K562 (cell line): ENCODE data around the gene GAB2. TPM values are rescaled to one million over a fixed set of nuclear protein-coding genes. Genes with fewer than 3 reads are reported as not detected.

ENCODE experiments used
- C11orf30 ChIP-seq: fragments of 450-650 bp; IDR thresholded peaks from 2 replicates; pipeline ENCODE4 v1.6.1; 2016; ENCODE audit warnings: low read depth, mild to moderate bottlenecking
- MLLT1 ChIP-seq, 2 experiments: fragments of 450-650 bp; IDR thresholded peaks; 2 replicates each; pipeline ENCODE4 v1.6.1; 2016
- RB1 ChIP-seq: fragments of 450-650 bp; IDR thresholded peaks from 2 replicates; pipeline ENCODE4 v1.6.1; 2017; ENCODE audit warnings: low read depth, mild to moderate bottlenecking
- TEAD2 ChIP-seq: fragments of 450-650 bp; IDR thresholded peaks from 2 replicates; pipeline ENCODE4 v1.6.1; 2016; ENCODE audit warnings: missing genetic modification characterization, control low read depth, missing compliant biosample characterization
- TRIM25 ChIP-seq: fragments of 450-650 bp; IDR thresholded peaks from 2 replicates; pipeline ENCODE4 v1.7.0; 2016; ENCODE audit warnings: borderline replicate concordance
- polyA plus RNA-seq, 8 experiments: library from polyadenylated mRNA; depleted of rRNA in 4 of 8; stranded (reverse) in 5 of 8; unstranded in 3 of 8; fragments of >200 nt; fragmentation: Nextera tagmentation in 2 of 8; fragmentation: Illumina TruSeq in 1 of 8; extraction: Ambion mirVana in 2 of 8; extraction: Trizol in 1 of 8; gene quantifications; 2 replicates each; pipeline versions ENCODE4 v1.2.1 to v1.2.3, GENCODE V29; 2011 to 2014; ENCODE audit warnings: inconsistent platforms in 1 of 8, missing spikeins in 1 of 8
- total RNA-seq, 7 experiments: library from RNA; depleted of rRNA in 6 of 7; stranded (reverse); fragments of >200 nt in 6 of 7; fragmentation: Illumina TruSeq in 2 of 7; extraction: Trizol in 2 of 7; gene quantifications; 2 replicates each; pipeline versions ENCODE4 v1.2.1 to v1.2.3, GENCODE V29; 2011 to 2021; ENCODE audit warnings: low replicate concordance in 1 of 7

The GAB2 gene
- total and polyA plus RNA-seq, 9 of the 15 experiments (the other 6 are each of a cell fraction or from before 2014, with no cell fraction given), result 2.3 to 35.2 (median 16.1) TPM

- peak; percentile 0 to 29 for TF ChIP-seq MLLT1 (IDR thresholded peaks at IDR 0.05)
- TF ChIP-seq C11orf30, result peak; percentile 86
- TF ChIP-seq TRIM25, result 0 out of 2 replicates have a peak, but pooled peaks have one; percentile 35
- TF ChIP-seq TEAD2 (tag), result no peak
- TF ChIP-seq RB1, result peak; percentile 56; the same call in 1 of the 2 replicates
Measured at GRCh38 chr11:78416285-78417174, 1.1 kb downstream of the GAB2 start (continued).
